SU-DHL-6 (cell line): ENCODE measurements around the gene OSBPL10.

Source experiments
- H2AFZ ChIP-seq: fragments of 200-600 bp; sonication (generic); 2 replicates; pipeline ENCODE4 v1.6.1; 2014; ENCODE audit warnings: low read depth, mild to moderate bottlenecking, moderate library complexity, mixed read lengths, antibody characterized with exemption, low read length; ENCODE audit not compliant: severe bottlenecking
- H3F3A ChIP-seq: fragments of 200-600 bp; shearing (Covaris generic); 2 replicates; pipeline ENCODE4 v1.6.0; 2016; ENCODE audit warnings: antibody characterized with exemption, mild to moderate bottlenecking; ENCODE audit not compliant: insufficient read depth
- H3K27ac ChIP-seq: fragments of 200-600 bp; sonication (generic); 2 replicates; pipeline ENCODE4 v1.5.1; 2016; ENCODE audit warnings: low read depth, mild to moderate bottlenecking, low read length, moderate library complexity, mixed read lengths
- H3K27me3 ChIP-seq: fragments of 200-600 bp; sonication (generic), shearing (Covaris generic); 2 replicates; pipeline ENCODE4 v1.6.0; 2014; ENCODE audit warnings: mild to moderate bottlenecking, low read length
- H3K36me3 ChIP-seq: fragments of 200-600 bp; sonication (generic); 2 replicates; pipeline ENCODE4 v1.6.1; 2014; ENCODE audit warnings: mild to moderate bottlenecking, low read length, mixed read lengths
- H3K4me2 ChIP-seq: fragments of 300-600, 200-600 bp; shearing (Covaris generic), sonication (generic); 2 replicates; pipeline ENCODE4 v1.6.0; 2014; ENCODE audit warnings: low read length, low read depth, mild to moderate bottlenecking; ENCODE audit not compliant: poor library complexity, severe bottlenecking
- H3K4me3 ChIP-seq: fragments of 200-600 bp; sonication (generic); 2 replicates; pipeline ENCODE4 v1.5.1; 2014; ENCODE audit warnings: antibody characterized with exemption, low read length, mild to moderate bottlenecking, mixed read lengths; ENCODE audit not compliant: insufficient read depth, poor library complexity, severe bottlenecking
- H3K79me2 ChIP-seq: fragments of 200-600 bp; sonication (generic); 2 replicates; pipeline ENCODE4 v1.6.1; 2014; ENCODE audit warnings: mild to moderate bottlenecking, low read length, moderate library complexity; ENCODE audit not compliant: insufficient read depth
- H3K9ac ChIP-seq: fragments of 200-600 bp; sonication (generic); 2 replicates; pipeline ENCODE4 v1.7.0; 2014; ENCODE audit warnings: mild to moderate bottlenecking, low read length
- H3K9me2 ChIP-seq: fragments of 200-600 bp; sonication (generic); replicated peaks from 2 replicates; pipeline ENCODE4 v1.6.1; 2014; ENCODE audit warnings: low read length; ENCODE audit not compliant: insufficient read depth
- H3K9me3 ChIP-seq: fragments of 200-600 bp; sonication (generic); 2 replicates; pipeline ENCODE4 v1.6.1; 2014; ENCODE audit warnings: low read length, mixed read lengths; ENCODE audit not compliant: insufficient read depth
- H4K20me1 ChIP-seq: fragments of 200-600 bp; sonication (generic); 2 replicates; pipeline ENCODE4 v1.6.1; 2014; ENCODE audit warnings: low read depth, mild to moderate bottlenecking, antibody characterized with exemption, low read length, moderate library complexity, mixed read lengths
- EZH2phosphoT487 ChIP-seq: fragments of 200-600 bp; sonication (generic), shearing (Covaris generic); conservative IDR thresholded peaks from 2 replicates; pipeline ENCODE4 v1.6.1; 2018; ENCODE audit warnings: mild to moderate bottlenecking, antibody characterized with exemption, low read length, moderate library complexity, mixed read lengths
- TF ChIP-seq, protein P1 (sequence below): fragments of 200-600 bp; sonication (generic); IDR thresholded peaks from one replicate; pipeline ENCODE4 v1.5.1; 2017; ENCODE audit warnings: antibody characterized with exemption, mild to moderate bottlenecking, low read length, moderate library complexity; ENCODE audit not compliant: insufficient read depth, poor library complexity, severe bottlenecking

OSBPL10 gene

DNA sequence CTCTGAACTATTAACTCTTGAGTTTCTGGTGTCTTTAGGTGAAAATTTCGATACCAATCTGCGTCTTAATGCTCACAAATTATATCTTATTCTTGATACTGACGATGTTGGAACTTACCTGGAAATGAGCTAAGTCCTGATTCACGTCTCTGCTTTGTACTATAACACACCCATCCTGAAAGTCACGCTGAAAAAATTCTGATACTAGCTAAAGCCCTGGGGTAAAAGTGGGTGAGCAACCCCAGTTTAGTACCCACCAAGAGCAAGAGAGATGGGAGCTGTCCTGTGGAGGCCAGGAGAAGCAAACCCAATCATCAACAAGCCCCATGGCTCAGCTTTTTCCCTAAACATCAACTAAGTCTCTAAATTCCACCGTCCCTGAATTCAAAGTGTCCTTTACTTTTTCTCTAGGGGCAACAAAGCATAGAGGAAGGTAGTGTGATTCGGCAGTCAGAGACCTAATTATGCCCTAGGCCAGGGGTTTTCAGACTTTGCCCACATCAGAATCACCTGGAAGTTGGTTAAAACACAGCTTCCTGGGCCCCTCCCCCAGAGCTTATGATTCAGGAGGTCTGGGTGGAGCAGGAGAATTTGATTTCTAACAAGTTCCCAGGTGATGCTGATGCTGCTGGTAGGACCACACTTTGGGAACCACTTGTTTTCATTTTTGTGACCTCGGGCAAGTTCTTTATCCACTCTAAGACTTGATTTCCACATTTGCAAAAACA is 90.2 kb downstream of the OSBPL10 start:
- no peak overlapping the region for H2AFZ ChIP-seq
- no peaks in the 10 kb centered on the region for H3K9me2 ChIP-seq
- peaks cover 8% of the 10 kb centered on the region; the same call in 1 of the 2 replicates for H3F3A ChIP-seq
- H3K4me3 ChIP-seq, result no peak overlapping the region
- TF ChIP-seq EZH2phosphoT487, result no peak
- TF ChIP-seq, protein P1, sequence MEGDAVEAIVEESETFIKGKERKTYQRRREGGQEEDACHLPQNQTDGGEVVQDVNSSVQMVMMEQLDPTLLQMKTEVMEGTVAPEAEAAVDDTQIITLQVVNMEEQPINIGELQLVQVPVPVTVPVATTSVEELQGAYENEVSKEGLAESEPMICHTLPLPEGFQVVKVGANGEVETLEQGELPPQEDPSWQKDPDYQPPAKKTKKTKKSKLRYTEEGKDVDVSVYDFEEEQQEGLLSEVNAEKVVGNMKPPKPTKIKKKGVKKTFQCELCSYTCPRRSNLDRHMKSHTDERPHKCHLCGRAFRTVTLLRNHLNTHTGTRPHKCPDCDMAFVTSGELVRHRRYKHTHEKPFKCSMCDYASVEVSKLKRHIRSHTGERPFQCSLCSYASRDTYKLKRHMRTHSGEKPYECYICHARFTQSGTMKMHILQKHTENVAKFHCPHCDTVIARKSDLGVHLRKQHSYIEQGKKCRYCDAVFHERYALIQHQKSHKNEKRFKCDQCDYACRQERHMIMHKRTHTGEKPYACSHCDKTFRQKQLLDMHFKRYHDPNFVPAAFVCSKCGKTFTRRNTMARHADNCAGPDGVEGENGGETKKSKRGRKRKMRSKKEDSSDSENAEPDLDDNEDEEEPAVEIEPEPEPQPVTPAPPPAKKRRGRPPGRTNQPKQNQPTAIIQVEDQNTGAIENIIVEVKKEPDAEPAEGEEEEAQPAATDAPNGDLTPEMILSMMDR, result no peak
- H3K79me2 ChIP-seq, result peaks cover 99% of the 10 kb centered on the region
- no peaks in the 10 kb centered on the region for H3K9me3 ChIP-seq
- no peaks in the 10 kb centered on the region for H3K27me3 ChIP-seq
- H3K9ac ChIP-seq, result no peak overlapping the region
- H4K20me1 ChIP-seq, result no peaks in the 10 kb centered on the region; the same call in 1 of the 2 replicates
- H3K4me2 ChIP-seq, result no peak overlapping the region
- H3K36me3 ChIP-seq, result 0 out of 2 replicates have a peak, but pooled peaks cover 2% of the 10 kb centered on the region
- H3K27ac ChIP-seq, result no peak overlapping the region

DNA sequence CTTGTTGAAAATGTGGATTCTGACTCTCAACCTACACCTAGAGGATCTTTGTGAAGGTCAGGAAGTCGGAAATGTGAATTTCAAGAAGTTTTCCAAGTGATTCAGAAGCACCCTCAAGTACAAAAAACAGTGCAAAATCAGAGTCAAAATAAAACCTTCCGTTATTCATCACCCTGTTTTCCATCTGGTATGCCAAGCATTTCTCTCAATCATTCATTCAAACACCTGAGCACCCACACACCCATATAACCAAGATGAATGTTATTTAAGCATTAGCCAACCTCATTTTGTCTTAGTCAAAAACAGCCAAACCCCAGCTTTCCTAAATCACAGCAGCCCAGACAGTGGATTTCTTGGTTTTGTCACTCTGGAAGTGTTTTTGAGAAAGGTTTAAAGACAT is 91.1 kb downstream of the OSBPL10 start:
- H3K9ac ChIP-seq, result no peak overlapping the region
- no peaks in the 10 kb centered on the region for H3K9me2 ChIP-seq
- peaks cover 97% of the 10 kb centered on the region for H3K79me2 ChIP-seq
- H3K4me2 ChIP-seq, result no peak overlapping the region
- H3K4me3 ChIP-seq, result no peak overlapping the region
- no peak overlapping the region for H3K27ac ChIP-seq
- no peak overlapping the region for H2AFZ ChIP-seq
- peaks cover 14% of the 10 kb centered on the region for H3F3A ChIP-seq
- H3K9me3 ChIP-seq, result no peaks in the 10 kb centered on the region
- no peaks in the 10 kb centered on the region; the same call in 1 of the 2 replicates for H4K20me1 ChIP-seq
- no peaks in the 10 kb centered on the region for H3K27me3 ChIP-seq
- 0 out of 2 replicates have a peak, but pooled peaks cover 2% of the 10 kb centered on the region for H3K36me3 ChIP-seq
- TF ChIP-seq, protein P1, result no peak
- TF ChIP-seq EZH2phosphoT487, result no peak

DNA sequence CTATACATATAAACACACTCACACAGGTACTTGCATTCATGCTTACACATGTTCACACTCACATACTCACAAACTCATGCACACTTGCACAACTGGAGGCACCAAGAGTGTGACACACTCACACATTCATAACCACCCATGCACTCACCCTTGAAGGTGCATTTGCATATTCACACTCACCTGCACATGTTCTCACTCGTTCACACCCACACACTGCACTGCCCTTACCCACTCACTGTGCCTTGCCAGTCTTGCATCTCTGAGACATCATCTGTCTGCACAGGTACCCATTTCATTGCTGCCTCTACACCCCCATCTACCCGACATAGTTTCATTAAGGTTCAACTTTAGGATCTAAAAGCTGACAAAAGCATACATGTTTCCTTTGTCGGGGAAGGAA is 95.8 kb downstream of the OSBPL10 start:
- H2AFZ ChIP-seq, result no peak overlapping the region
- H3K36me3 ChIP-seq, result 0 out of 2 replicates have a peak, but pooled peaks cover 2% of the 10 kb centered on the region
- H3K27ac ChIP-seq, result peak overlapping the region; percentile 89
- H3K27me3 ChIP-seq, result no peaks in the 10 kb centered on the region
- no peak overlapping the region for H3K4me3 ChIP-seq
- TF ChIP-seq EZH2phosphoT487, result no peak
- TF ChIP-seq, protein P1, result no peak
- H3K79me2 ChIP-seq, result peaks cover 95% of the 10 kb centered on the region
- H3K4me2 ChIP-seq, result peak overlapping the region; percentile 21
- H4K20me1 ChIP-seq, result no peaks in the 10 kb centered on the region
- no peaks in the 10 kb centered on the region for H3K9me2 ChIP-seq
- H3F3A ChIP-seq, result peaks cover 55% of the 10 kb centered on the region
- no peaks in the 10 kb centered on the region for H3K9me3 ChIP-seq
- H3K9ac ChIP-seq, result peak overlapping the region; percentile 0; the same call in 1 of the 2 replicates
